HG03060 (cell line): ENCODE data around the gene ALS2CL.

Experiments
- ATAC-seq: cut with Tn5 transposase; IDR thresholded peaks from one replicate; pipeline ENCODE4 v1.9.1; 2021; ENCODE audit warnings: low read depth, moderate number of reproducible peaks; ENCODE audit not compliant: unreplicated experiment

The ALS2CL gene

DNA sequence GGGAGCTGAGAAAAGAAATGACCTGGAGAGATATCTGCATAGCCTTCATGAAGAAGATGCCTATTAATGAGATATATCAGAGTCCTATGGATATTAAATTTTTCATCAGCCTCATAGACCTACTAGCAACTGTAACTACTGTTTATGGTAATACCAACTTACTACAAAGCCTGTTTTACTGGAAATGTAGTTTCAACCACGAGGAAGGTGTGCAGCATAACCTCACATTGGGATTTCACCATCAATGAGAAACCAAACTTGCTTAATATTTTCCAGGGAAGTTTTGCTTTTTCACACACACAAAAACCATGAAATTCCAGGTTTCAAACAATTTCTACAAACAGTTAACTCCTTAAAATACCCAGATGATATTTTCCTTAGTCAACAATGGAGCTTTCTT is 49.8 kb downstream of the ALS2CL start:
- ATAC-seq = no peak

GRCh38 chr3:46642971-46643370 is 50.5 kb downstream of the ALS2CL start:
- ATAC-seq = no peak

DNA sequence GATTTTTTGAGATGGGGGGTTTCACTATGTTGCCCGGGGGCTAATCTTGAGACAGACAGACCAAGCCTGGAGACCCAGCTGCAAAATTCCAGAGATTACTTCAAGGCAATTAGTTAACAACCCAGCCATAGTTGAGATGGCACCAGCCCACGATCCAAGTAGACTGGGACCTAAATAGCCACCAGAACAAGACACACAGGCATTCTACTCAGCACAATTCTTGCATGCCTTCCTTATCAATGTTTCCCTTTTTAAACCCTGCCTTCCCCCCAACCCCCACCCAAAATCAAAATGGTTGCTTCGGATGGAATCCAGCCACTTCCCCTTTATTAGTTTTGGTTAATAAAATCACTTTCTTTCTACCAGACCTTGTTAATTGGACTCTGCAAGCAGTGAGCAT is 52.6 kb downstream of the ALS2CL start:
- ATAC-seq = no peak

DNA sequence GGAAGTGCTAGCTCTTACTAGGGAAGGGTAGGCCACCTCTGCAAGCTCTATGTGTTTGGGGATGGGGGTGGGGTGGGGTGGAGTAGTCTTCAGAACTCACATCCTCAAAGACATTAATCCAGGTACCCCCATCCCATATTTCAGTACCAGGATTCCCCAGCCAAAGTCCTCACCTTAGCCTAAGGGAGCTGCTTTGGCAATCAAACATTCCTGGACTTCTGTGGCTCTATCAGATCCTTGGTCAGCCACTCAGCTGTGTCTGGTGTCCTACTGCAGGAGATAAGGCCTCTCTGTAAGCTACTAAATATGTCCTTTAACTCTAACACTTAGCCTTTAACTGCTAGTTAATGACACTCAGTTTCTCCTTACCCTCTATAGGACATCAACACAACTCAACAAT is 54.3 kb downstream of the ALS2CL start:
- no peak for ATAC-seq

- ATAC-seq = no peak
These were observed 58.6 kb downstream of the ALS2CL start for GRCh38 chr3:46634856-46635255.

GRCh38 chr3:46632792-46633191 is 60.7 kb downstream of the ALS2CL start:
- ATAC-seq = no peak

- ATAC-seq = no peak
These were observed 63.6 kb downstream of the ALS2CL start for GRCh38 chr3:46629551-46630517.

DNA sequence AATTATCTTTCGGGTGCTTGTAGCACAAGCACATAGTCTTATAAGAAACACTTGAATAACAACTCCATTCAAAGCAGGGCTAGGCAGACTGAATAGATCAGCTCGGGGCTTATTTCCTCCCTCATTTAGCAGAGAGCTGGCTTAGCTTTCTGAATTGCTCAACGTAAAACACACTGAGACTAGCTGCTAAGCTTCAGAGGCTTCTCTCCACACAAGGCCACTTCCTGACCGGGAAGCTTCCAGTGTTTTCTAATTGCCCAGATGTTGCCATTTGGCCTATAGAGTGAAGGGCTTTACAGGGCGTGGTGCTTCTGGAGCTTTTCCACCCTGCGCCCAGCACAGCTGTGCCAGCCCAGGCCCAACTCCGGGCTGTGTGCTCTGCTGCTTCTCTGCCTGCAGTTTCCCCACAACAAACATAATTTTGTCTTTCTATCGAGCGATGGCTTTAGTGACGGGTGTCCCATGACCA is 64.5 kb downstream of the ALS2CL start:
- ATAC-seq = no peak

- no peak for ATAC-seq
These were observed 66.4 kb downstream of the ALS2CL start for GRCh38 chr3:46627078-46627477.

DNA sequence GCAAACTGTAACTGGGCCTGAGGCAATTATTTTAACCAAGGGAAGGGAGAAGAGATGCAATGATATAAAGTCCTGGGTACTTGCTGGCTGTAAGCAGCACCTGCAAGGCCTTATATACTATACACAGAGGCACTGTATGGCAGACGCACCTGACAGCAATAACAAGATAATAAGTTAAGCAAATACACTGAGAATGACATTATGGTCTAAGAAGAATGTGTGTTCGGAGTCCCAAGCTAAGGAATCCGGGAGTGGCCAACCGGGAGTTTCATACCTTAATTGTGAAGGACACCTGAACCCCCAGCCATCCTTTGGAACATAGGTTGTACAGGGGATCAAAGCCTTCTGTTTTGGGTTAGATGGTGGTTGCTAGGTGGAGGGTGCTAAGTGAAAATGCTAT is 67.4 kb downstream of the ALS2CL start:
- ATAC-seq = no peak

DNA sequence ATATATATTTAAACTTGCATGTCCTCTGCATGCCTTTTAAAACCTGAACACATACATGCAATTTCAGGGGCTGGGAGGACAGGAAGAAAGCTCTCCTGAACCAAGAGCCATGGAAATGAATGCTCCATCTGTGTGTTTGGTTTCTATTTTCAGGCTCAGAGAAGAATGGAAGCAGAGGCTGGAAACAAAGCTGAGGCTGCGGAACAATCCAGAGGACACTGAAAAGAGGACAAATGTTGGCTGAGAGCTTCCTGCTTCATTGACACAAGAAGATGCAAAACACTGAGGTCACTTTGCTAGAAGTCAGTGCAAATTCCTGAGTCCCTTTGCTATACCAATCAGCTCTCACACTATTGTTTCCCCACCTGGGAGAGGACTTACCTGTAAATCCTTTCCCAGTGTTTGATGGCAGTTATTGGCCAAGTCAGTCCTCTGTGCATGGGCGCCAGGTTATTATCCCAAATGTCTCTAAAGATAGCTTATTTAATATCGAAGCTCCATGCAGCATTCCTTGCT is 68.4 kb downstream of the ALS2CL start:
- no peak for ATAC-seq

DNA sequence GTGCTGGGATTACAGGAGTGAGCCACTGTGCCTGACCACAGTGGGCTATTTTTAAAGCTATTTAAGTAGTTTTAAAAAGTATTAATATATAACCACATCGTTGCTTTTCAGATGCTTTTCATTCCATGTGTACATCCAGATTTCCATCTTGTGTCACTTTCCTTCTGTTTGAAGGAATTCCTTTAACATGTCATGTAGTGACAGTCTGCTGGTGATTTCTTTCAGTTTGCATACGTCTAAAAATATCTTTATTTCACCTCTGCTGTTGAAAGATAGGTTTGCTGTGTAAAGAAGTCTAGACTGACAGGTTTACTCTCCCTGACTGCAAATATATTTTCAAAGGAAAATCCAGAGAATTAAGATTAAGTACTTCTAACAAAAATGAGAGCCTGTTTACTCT is 68.9 kb downstream of the ALS2CL start:
- ATAC-seq = no peak

- ATAC-seq = no peak
These were observed 73.4 kb downstream of the ALS2CL start for GRCh38 chr3:46619845-46620778.
